Measurements from ENCODE around the gene TPM1. TPM values are rescaled to one million over a fixed set of nuclear protein-coding genes. Genes with fewer than 3 reads are reported as not detected.

TPM1 gene
- total and polyA plus RNA-seq, 4 donors = 118 to 469 (median 192) TPM

- no peak for ATAC-seq (ENCODE audit: insufficient read depth, low FRiP score)
- H3K4me3 ChIP-seq = no peak overlapping the region
- H3K4me1 ChIP-seq (ENCODE audit: control insufficient read depth in 5 of 5, insufficient read depth in 5 of 5, low read length in 5 of 5) = peaks cover 11 to 97% (median 52%) of the 10 kb centered on the region in 5 donors
- no peaks in the 10 kb centered on the region for H3K27me3 ChIP-seq (ENCODE audit: control insufficient read depth in 3 of 3, insufficient read depth in 3 of 3, low read length in 2 of 3)
- no peak for DNase-seq
- H3K9me3 ChIP-seq (ENCODE audit: control insufficient read depth in 4 of 4, insufficient read depth in 3 of 4, low read length in 3 of 4) = no peaks in the 10 kb centered on the region
- TF ChIP-seq CTCF (IDR thresholded peaks at IDR 0.05; ENCODE audit: control extremely low read depth, extremely low read depth) = no peak
- H3K36me3 ChIP-seq (ENCODE audit: control insufficient read depth in 4 of 4, insufficient read depth in 4 of 4, low read length in 4 of 4) = peaks cover 11 to 24% (median 13%) of the 10 kb centered on the region in 4 donors
- H3K27ac ChIP-seq (ENCODE audit: low read depth in 1 of 2, low read length in 1 of 2) = peak overlapping the region; percentile 13 to 54
- no peak overlapping the region for H3K9ac ChIP-seq (ENCODE audit: insufficient read depth in 1 of 2, low read length in 2 of 2)
- WGBS, 2 donors = 54 to 59% methylated on average over 4 of the region's 4 CpGs
Observed at GRCh38 chr15:63054281-63054683, 11.7 kb downstream of the TPM1 start.

- peaks cover 17 to 27% (median 18%) of the 10 kb centered on the region in 4 donors for H3K36me3 ChIP-seq (ENCODE audit: control insufficient read depth in 4 of 4, insufficient read depth in 4 of 4, low read length in 4 of 4)
- H3K9me3 ChIP-seq (ENCODE audit: control insufficient read depth in 4 of 4, insufficient read depth in 3 of 4, low read length in 3 of 4) = no peaks in the 10 kb centered on the region
- H3K4me1 ChIP-seq (ENCODE audit: control insufficient read depth in 5 of 5, insufficient read depth in 5 of 5, low read length in 5 of 5) = peaks cover 10 to 97% (median 47%) of the 10 kb centered on the region in 5 donors
- 49 to 75% methylated on average over 1 of the region's 1 CpG for WGBS, 2 donors
- H3K27ac ChIP-seq (ENCODE audit: low read depth in 1 of 2, low read length in 1 of 2) = peak overlapping the region in 1 of 2 donors; percentile 37
- ATAC-seq (ENCODE audit: insufficient read depth, low FRiP score) = no peak
- H3K9ac ChIP-seq (ENCODE audit: insufficient read depth in 1 of 2, low read length in 2 of 2) = peak overlapping the region in 1 of 2 donors; percentile 14
- no peak overlapping the region for H3K4me3 ChIP-seq
- H3K27me3 ChIP-seq (ENCODE audit: control insufficient read depth in 3 of 3, insufficient read depth in 3 of 3, low read length in 2 of 3) = no peaks in the 10 kb centered on the region
- no peak for TF ChIP-seq CTCF (IDR thresholded peaks at IDR 0.05; ENCODE audit: control extremely low read depth, extremely low read depth)
- DNase-seq = no peak
Observed at GRCh38 chr15:63054985-63055384, 12.4 kb downstream of the TPM1 start.

- H3K9me3 ChIP-seq (ENCODE audit: control insufficient read depth in 4 of 4, insufficient read depth in 3 of 4, low read length in 3 of 4) = no peaks in the 10 kb centered on the region
- 49 to 53% methylated on average over 6 of the region's 6 CpGs for WGBS, 2 donors
- H3K4me1 ChIP-seq (ENCODE audit: control insufficient read depth in 5 of 5, insufficient read depth in 5 of 5, low read length in 5 of 5) = peaks cover 10 to 96% (median 33%) of the 10 kb centered on the region in 5 donors
- peak overlapping the region in 1 of 2 donors; percentile 38 for H3K9ac ChIP-seq (ENCODE audit: insufficient read depth in 1 of 2, low read length in 2 of 2)
- no peak for TF ChIP-seq CTCF (IDR thresholded peaks at IDR 0.05; ENCODE audit: control extremely low read depth, extremely low read depth)
- H3K4me3 ChIP-seq = no peak overlapping the region
- ATAC-seq (ENCODE audit: insufficient read depth, low FRiP score) = no peak
- H3K36me3 ChIP-seq (ENCODE audit: control insufficient read depth in 4 of 4, insufficient read depth in 4 of 4, low read length in 4 of 4) = peaks cover 32 to 40% (median 34%) of the 10 kb centered on the region in 4 donors
- peak; percentile 90 to 96 (median 95) for DNase-seq
- H3K27me3 ChIP-seq (ENCODE audit: control insufficient read depth in 3 of 3, insufficient read depth in 3 of 3, low read length in 2 of 3) = no peaks in the 10 kb centered on the region
- H3K27ac ChIP-seq (ENCODE audit: low read depth in 1 of 2, low read length in 1 of 2) = peak overlapping the region in 1 of 2 donors; percentile 24
Observed at GRCh38 chr15:63056829-63057228, 14.3 kb downstream of the TPM1 start.

Data from lung (tissue), 12 donors.